HEK293T (cell line): ENCODE results near the gene DCAF11.
"Not testable (repeated sequence)": the region's sequence is repeated elsewhere in the genome, so short reads cannot be mapped to it uniquely, and the experiment has no call there.

Experiments used
- CTBP1 ChIP-seq: fragments of 450-650 bp; IDR thresholded peaks from 2 replicates; pipeline ENCODE4 v1.6.1; 2016; ENCODE audit warnings: borderline replicate concordance
- FOXA1 ChIP-seq: fragments of 450-650 bp; IDR thresholded peaks from 2 replicates; pipeline ENCODE4 v1.6.1; 2016; ENCODE audit warnings: mild to moderate bottlenecking
- HDGF ChIP-seq: fragments of 450-650 bp; IDR thresholded peaks from 2 replicates; pipeline ENCODE4 v1.6.1; 2017; ENCODE audit warnings: antibody characterized with exemption, borderline replicate concordance

DNA sequence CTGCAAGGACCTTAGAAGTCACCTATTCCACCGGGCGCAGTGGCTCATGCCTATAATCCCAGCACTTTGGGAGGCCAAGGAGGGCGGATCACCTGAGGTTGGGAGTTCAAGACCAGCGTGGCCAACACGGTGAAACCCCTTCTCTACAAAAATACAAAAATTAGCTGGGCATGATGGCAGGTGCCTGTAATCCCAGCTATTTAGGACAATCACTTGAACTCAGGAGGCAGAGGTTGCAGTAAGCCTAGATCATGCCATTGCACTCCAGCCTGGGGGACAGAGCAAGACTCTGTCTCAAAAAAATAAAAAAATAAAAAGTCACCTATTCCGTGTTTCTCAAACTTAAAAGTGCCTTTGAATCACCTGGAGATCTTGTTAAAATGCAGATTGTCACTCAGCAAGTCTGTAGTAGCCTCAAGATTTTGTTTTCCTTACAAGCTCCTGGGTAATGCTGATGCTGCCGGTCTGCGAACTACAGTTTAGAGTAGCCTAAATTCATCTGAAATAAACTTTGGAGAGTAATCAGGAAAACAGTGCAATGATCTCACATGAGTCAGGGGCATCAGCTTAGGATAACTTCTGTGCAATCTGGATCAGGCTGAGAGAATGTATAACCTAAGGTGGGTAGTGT, 8.9 kb upstream of the DCAF11 start:
- not testable (repeated sequence) for TF ChIP-seq FOXA1, HDGF, CTBP1
